Muscle of arm (tissue), 12 donors: ENCODE data around the gene ARHGAP5. TPM values are rescaled to one million over a fixed set of nuclear protein-coding genes. Genes with fewer than 3 reads are reported as not detected.

ENCODE experiments used
- DNase-seq: peaks from one replicate; pipeline ENCODE4 v3.0.0-alpha.2; 2013
- polyA plus RNA-seq, 12 donors: library from polyadenylated mRNA; unstranded; fragments of 120-200 nt; gene quantifications; one replicate each; pipeline ENCODE4 v1.2.1, GENCODE V29; 2013; ENCODE audit not compliant: insufficient read length in 12 of 12

The ARHGAP5 gene
- polyA plus RNA-seq, 12 donors = 42.3 to 85.2 (median 50.5) TPM; not detected in 1

- DNase-seq = no peak
Observed at GRCh38 chr14:32072676-32073075, 4.4 kb upstream of the ARHGAP5 start.

GRCh38 chr14:32073537-32074189, 3.4 kb upstream of the ARHGAP5 start:
- peak; percentile 63 for DNase-seq

GRCh38 chr14:32074887-32075572, 2.1 kb upstream of the ARHGAP5 start:
- DNase-seq = no peak

- DNase-seq = no peak
Observed at GRCh38 chr14:32075672-32076277, 1.3 kb upstream of the ARHGAP5 start.

- DNase-seq = peak; percentile 97
Observed at GRCh38 chr14:32076278-32077080, 625 bp upstream of the ARHGAP5 start.

GRCh38 chr14:32078023-32078857, 1.1 kb downstream of the ARHGAP5 start:
- peak; percentile 72 for DNase-seq

GRCh38 chr14:32078858-32079216, 1.7 kb downstream of the ARHGAP5 start:
- DNase-seq = no peak

- no peak for DNase-seq
Observed at GRCh38 chr14:32079264-32079663, 2.2 kb downstream of the ARHGAP5 start.

GRCh38 chr14:32080001-32080510, 3.0 kb downstream of the ARHGAP5 start:
- DNase-seq = no peak

- no peak for DNase-seq
Observed at GRCh38 chr14:32081901-32082300, 4.8 kb downstream of the ARHGAP5 start.

GRCh38 chr14:32083315-32083624, 6.2 kb downstream of the ARHGAP5 start:
- DNase-seq = no peak

GRCh38 chr14:32083789-32084188, 6.7 kb downstream of the ARHGAP5 start:
- no peak for DNase-seq

GRCh38 chr14:32085182-32085844, 8.2 kb downstream of the ARHGAP5 start:
- no peak for DNase-seq

GRCh38 chr14:32085845-32086383, 8.8 kb downstream of the ARHGAP5 start:
- DNase-seq = no peak

- DNase-seq = no peak
Observed at GRCh38 chr14:32087173-32087861, 10.2 kb downstream of the ARHGAP5 start.

- DNase-seq = no peak
Observed at GRCh38 chr14:32087907-32088306, 10.8 kb downstream of the ARHGAP5 start.

GRCh38 chr14:32090686-32091085, 13.6 kb downstream of the ARHGAP5 start:
- DNase-seq = no peak

GRCh38 chr14:32099473-32099872, 22.4 kb downstream of the ARHGAP5 start:
- no peak for DNase-seq

GRCh38 chr14:32100175-32100574, 23.1 kb downstream of the ARHGAP5 start:
- no peak for DNase-seq
